C4-2B (cell line): ENCODE data around the gene PTBP2.

ENCODE experiments used
- CTCF ChIP-seq: fragments of 450-650 bp; conservative IDR thresholded peaks from 2 replicates; pipeline ENCODE4 v1.5.1; 2017; ENCODE audit warnings: mild to moderate bottlenecking
- ZFX ChIP-seq: fragments of 450-650 bp; IDR thresholded peaks from 2 replicates; pipeline ENCODE4 v1.6.1; 2017

DNA sequence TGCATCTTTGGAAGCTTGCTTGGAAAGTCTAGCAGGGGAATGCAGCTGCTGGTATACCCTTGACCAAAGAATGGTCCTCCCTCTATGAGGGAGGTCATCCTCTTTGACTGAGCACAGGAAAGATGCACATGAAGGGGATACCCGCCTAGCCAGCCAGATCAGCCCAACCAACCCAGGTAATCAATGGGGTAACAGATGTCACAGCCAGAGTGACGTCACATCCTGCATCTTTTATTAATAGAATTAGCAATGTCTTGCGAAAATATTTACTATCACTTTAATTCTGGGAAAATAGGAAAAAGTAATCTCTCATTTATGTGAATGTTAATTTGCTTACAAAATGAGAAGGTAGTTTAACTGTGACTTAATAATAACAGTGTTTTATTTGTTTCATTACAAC is 25.6 kb upstream of the PTBP2 start:
- TF ChIP-seq CTCF = no peak
- no peak for TF ChIP-seq ZFX
